Astrocyte (in vitro differentiated cells and primary cell): Measurements from ENCODE around the gene ALOX12B.

Experiments
- CTCF ChIP-seq: IDR thresholded peaks from 2 replicates; pipeline ENCODE4 v1.5.1; 2011; ENCODE audit warnings: low read depth, mild to moderate bottlenecking, inconsistent platforms, low read length, moderate library complexity; ENCODE audit not compliant: insufficient read depth
- EZH2 ChIP-seq: IDR thresholded peaks from 2 replicates; pipeline ENCODE4 v1.6.1; 2012; ENCODE audit warnings: mild to moderate bottlenecking, low read length, inconsistent platforms; ENCODE audit not compliant: insufficient read depth

GRCh38 chr17:8118769-8119580, 31.5 kb upstream of the ALOX12B start:
- TF ChIP-seq EZH2 (no peak), CTCF (peak; percentile 61)
